Activated CD8-positive, alpha-beta memory T cell treated with anti-CD3 and anti-CD28 coated beads for 24 hours (primary cell): Measurements from ENCODE around the gene ANO2.

Experiments
- DNase-seq: peaks from one replicate; pipeline ENCODE4 v3.0.0-alpha.2; 2020

The ANO2 gene

DNA sequence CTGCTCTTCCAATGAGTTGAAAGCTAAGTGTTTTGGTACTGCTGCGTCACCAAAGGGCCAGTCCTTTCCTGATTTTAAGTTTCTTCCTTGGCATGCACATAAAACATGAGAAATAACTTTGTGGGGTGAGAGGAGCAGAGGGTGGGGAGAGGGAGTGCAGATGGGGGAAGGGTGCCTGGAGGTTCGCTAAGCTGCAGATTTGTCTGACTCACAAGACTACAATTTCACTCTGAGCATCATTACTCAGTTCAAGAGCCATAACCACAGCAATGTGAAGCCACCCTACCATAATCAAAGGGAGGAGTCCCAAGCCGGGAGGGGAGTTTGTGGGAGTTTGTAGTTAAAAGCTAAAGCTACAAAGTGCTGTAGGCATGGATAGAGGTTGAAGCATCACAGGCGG, 136.1 kb downstream of the ANO2 start:
- DNase-seq: no peak

- DNase-seq: no peak
Measured at GRCh38 chr12:5807514-5808219, 137.4 kb downstream of the ANO2 start.

DNA sequence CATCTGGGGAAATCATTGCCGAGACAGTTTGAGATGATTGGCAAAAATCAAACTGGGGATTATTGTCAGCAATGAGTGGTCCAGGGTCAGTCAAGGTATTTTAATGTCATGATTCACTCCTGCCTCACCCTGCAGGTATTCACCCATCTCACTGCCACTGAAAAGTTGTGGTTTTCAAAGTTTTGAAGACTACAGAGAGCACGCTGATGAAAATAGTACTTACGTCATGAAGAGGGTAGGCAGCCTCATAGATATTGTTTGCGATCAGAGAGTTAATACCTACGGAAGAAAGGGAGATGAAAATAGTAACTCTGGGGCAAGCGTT, 138.0 kb downstream of the ANO2 start:
- no peak for DNase-seq

GRCh38 chr12:5806371-5807089, 138.5 kb downstream of the ANO2 start:
- no peak for DNase-seq

GRCh38 chr12:5803532-5803931, 141.5 kb downstream of the ANO2 start:
- DNase-seq: no peak

- no peak for DNase-seq
Measured at GRCh38 chr12:5798242-5799015, 146.6 kb downstream of the ANO2 start.

DNA sequence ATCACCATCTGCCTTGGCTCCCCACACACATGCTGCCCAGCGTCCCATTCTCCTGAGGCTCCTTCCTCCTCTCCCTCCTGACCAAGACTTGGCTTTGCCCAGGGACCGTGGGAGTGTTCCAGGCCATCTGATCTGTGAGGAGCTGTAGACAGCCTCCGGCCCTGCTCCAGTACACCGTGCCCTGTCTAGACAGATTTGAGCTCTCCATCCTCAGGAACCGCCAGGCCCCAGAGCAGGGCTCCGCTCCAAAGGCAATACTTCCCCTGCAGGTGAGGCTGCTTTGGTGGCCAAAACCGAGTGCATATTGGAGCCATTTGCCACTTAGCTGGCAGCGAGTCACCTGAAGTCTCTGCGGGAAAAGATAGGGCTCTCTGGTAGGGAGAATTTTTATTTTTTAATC, 147.4 kb downstream of the ANO2 start:
- no peak for DNase-seq

GRCh38 chr12:5796959-5797225, 148.2 kb downstream of the ANO2 start:
- no peak for DNase-seq

DNA sequence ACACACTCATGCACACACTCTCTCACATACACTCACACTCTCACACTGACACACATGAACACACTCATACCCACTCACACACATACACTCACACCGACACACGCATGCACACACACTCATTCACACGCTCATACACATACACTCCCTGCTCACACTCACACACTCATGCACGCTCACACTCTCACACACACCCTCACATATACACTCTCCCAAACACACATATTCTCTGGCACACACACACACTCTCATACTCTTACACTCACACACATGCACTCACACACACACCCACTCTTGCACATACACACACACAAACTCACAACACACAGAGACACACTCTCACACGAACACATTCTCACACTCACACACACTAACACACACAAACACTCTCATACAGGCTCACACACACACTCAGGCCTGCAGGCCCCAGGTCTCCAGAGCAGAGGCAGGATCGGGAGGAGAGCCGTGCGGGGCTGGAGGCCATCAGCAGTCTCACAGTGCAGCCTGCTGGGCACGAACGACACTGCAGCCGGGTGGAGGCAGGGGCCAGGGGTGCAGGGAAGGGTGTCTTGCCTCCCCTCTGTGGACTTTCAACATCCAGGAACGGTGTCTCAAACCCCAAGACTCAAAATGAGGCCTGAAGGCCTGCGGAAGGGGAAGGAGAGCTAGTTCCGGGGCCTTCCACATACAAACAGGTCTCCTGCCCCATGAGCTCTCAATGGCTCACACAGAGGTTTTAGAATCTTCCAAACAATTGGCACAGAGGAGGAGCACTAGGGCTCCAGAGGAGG, 148.7 kb downstream of the ANO2 start:
- DNase-seq: peak; percentile 61

DNA sequence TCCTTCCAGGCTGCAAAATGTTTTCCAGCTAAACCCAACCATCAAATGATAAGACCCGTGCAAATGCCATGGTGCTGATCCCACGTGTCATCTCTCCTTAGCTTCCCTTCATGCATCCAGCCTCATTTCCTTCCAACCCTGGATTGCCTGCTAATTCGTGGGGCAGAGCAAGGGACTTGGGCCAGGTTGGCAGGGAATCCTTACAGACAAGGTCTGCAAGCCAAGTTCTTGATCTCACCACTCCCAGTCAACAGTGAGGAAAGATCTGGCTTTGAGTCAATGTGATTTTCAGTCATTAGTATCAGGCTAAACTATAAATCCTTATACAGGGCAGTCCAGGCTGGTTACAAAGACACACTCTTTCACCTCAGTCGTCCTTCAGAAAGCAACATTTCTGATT, 150.9 kb downstream of the ANO2 start:
- DNase-seq: no peak

DNA sequence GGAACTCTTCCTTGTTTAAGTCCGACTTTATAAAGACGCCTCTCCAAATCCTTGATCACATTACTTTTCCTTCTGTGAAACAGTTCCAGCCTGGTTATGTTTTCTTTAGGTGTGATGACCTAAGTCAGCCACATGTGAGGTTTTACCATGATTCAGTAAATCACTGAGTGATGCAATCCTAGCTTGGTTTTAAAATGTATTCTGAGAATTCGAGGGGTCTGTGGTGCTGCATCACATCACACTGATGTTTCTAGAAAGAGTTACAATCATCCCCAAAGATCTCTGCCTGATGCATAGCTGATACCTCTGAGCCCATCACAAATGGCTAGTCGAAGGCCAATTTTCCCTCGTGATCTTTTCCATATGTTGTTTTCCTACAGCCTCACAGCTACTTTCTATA, 152.7 kb downstream of the ANO2 start:
- DNase-seq: no peak

DNA sequence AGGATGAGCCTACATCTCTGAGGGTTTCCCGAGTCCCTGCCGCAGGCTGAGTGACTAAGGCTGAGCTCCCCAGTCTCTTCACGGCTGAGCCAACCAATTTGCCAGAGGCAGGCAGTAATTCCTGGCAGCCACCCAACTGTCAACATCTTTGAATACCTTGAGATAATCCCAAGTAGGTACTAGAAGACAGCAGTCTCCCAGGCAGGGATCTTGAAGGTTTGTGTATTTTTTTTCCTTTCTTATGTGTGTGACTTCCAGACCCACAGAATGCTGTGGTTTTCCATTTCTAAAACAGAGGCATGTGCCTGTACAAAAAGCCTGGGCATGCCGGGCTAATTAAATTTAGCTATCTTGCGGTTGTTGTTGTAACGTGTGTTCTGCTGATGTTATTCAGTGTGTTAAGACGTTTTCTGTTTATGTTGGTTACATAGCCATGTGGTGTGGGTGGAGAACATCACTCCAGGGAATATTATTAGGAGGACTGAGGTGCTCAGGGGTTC, 155.5 kb downstream of the ANO2 start:
- no peak for DNase-seq

DNA sequence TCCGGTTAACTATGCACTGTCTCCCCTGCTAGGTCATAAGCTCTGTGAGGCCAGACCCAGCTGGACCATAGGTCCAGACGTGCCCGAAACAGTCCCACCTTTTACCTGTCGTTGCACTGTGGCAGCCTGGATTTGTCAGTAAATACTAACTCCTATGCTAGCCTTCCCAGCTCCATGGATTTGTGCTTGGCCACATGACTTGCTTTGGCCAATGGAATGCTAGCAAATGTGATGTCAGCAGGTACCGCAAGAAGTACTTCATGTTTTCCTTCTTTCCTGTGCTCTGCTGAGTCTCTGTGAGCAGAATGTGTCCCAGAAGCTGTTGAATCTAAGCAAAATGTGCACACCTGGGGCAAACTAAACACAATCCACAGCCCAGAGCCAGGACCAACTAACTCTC, 157.2 kb downstream of the ANO2 start:
- DNase-seq: no peak

- no peak for DNase-seq
Measured at GRCh38 chr12:5785601-5786000, 159.5 kb downstream of the ANO2 start.

DNA sequence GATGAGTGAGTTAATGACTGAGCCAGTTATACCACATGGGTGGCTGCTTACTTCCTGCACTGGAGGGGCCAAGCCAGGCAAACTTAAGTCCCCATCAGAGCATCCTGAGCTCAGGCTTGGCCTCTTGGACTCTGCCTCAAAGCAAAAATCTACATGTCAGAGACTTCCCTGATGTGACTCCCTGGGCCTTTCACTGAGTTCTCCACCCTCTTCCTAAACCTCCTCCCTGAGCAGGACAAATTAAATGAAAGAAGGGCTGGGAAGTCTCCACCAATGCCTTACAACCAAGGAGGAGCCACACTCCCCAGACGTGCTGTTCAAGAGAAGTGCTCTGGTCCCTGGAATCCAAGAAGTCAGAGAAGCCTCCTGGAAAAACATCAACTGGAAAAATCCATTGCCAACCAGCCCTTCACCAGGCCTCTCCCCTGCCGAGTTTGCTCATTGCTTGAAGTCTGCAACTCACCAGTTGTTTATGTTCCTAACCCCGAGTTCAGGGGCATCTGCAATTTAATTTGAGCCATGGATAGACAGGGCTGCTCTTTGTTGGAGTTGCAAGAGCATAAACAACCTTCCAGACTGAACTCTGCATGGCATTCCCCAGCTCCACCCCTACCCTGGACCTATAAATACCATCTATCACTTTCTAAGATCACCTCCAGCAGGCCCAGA, 160.5 kb downstream of the ANO2 start:
- no peak for DNase-seq

- DNase-seq: no peak
Measured at GRCh38 chr12:5783289-5783920, 161.7 kb downstream of the ANO2 start.

DNA sequence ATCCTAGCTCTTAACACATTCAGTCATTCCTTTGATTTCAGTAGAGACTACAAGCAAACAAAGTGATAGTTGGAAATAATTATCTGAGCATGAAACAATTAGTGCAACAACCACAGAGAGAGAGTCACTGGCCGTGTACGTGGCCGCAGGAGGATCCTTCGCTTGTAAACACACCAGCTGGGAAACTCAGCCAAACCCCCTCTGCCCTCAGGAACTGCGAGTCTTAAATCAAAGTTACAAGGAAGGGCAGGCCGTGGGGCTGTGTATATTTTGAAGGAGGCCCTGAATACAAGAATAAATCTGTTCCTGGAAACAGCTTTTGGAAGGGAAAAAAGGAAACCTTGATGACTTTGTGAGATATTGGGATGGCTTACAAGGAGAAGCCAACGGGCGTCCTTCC, 164.5 kb downstream of the ANO2 start:
- DNase-seq: no peak

GRCh38 chr12:5779401-5779800, 165.7 kb downstream of the ANO2 start:
- no peak for DNase-seq

DNA sequence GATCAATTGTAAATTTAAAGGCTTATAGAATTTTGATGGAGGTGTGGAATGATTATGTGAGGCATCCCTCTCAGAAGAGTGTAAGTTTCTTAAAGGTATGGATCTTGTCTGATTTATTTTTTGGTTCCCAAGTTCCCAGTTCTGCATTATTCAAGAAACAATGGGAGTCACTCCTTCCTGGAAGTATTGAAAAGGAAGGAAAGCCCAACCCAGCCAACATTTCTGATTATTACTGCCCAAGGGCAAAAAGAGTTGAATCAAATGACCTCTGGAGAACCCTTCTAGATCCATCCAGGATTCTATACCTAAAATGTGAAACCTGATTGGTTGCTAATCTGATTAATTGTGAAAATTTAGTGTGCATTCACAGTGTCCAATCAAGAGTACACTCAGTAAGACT, 166.2 kb downstream of the ANO2 start:
- DNase-seq: no peak

- no peak for DNase-seq
Measured at GRCh38 chr12:5777451-5777850, 167.6 kb downstream of the ANO2 start.

- DNase-seq: no peak
Measured at GRCh38 chr12:5776091-5776490, 169.0 kb downstream of the ANO2 start.

GRCh38 chr12:5773550-5773949, 171.5 kb downstream of the ANO2 start:
- no peak for DNase-seq
